HepG2 (cell line): ENCODE measurements around the gene MAJIN. TPM values are rescaled to one million over a fixed set of nuclear protein-coding genes. Genes with fewer than 3 reads are reported as not detected.

Experiments
- BCL6 ChIP-seq: IDR thresholded peaks from 2 replicates; pipeline ENCODE4 v1.6.1; 2016; ENCODE audit warnings: missing genetic modification reagents, missing compliant biosample characterization
- DMAP1 ChIP-seq: IDR thresholded peaks from 2 replicates; pipeline ENCODE4 v1.6.1; 2016
- FOXM1 ChIP-seq: sonication (generic); formaldehyde crosslinking; IDR thresholded peaks from 2 replicates; pipeline ENCODE4 v1.5.0; 2020; ENCODE audit warnings: missing genetic modification reagents
- MED13 ChIP-seq: sonication (generic); formaldehyde crosslinking; IDR thresholded peaks from 2 replicates; pipeline ENCODE4 v1.5.0; 2020; ENCODE audit warnings: missing genetic modification reagents
- MTERF4 ChIP-seq: sonication (generic); formaldehyde crosslinking; IDR thresholded peaks from 2 replicates; pipeline ENCODE4 v1.8.0; 2023; ENCODE audit warnings: mild to moderate bottlenecking, missing genetic modification reagents
- MYNN ChIP-seq: sonication (generic); formaldehyde crosslinking; IDR thresholded peaks from 2 replicates; pipeline ENCODE4 v1.4.0; 2020; ENCODE audit warnings: mild to moderate bottlenecking, low read depth, missing genetic modification reagents
- NFYC ChIP-seq: IDR thresholded peaks from 2 replicates; pipeline ENCODE4 v1.6.1; 2016; ENCODE audit warnings: missing genetic modification reagents, missing compliant biosample characterization
- RBFOX2 ChIP-seq: fragments of 200-400 bp; formaldehyde crosslinking; IDR thresholded peaks from 2 replicates; pipeline ENCODE4 v1.6.1; 2017; ENCODE audit warnings: low read depth, mild to moderate bottlenecking, low read length
- RFX1 ChIP-seq: fragments of 450-650 bp; IDR thresholded peaks from 2 replicates; pipeline ENCODE4 v1.6.1; 2017
- ZBTB20 ChIP-seq: sonication (generic); formaldehyde crosslinking; IDR thresholded peaks from 2 replicates; pipeline ENCODE4 v1.8.1; 2023; ENCODE audit warnings: missing genetic modification reagents, low read depth, mild to moderate bottlenecking, borderline replicate concordance
- ZBTB40 ChIP-seq, 2 experiments: fragments of 450-650 bp in 1 of 2; sonication (generic) in 1 of 2; formaldehyde crosslinking in 1 of 2; IDR thresholded peaks; 2 replicates each; pipeline versions ENCODE4 v1.6.1 to v1.8.0; 2016 to 2022; ENCODE audit warnings: antibody characterized with exemption in 1 of 2, mild to moderate bottlenecking in 1 of 2, missing genetic modification reagents in 1 of 2
- ZFP37 ChIP-seq: sonication (generic); formaldehyde crosslinking; IDR thresholded peaks from 2 replicates; pipeline ENCODE4 v1.4.0; 2020; ENCODE audit warnings: missing genetic modification reagents, borderline replicate concordance
- ZFP41 ChIP-seq: sonication (generic); formaldehyde crosslinking; IDR thresholded peaks from 2 replicates; pipeline ENCODE4 v1.4.0; 2020; ENCODE audit warnings: mild to moderate bottlenecking, missing genetic modification reagents, borderline replicate concordance
- ZNF274 ChIP-seq: sonication (generic); formaldehyde crosslinking; IDR thresholded peaks from 2 replicates; pipeline ENCODE4 v1.5.1; 2020; ENCODE audit warnings: mild to moderate bottlenecking, missing genetic modification reagents
- ZNF552 ChIP-seq: sonication (generic); formaldehyde crosslinking; IDR thresholded peaks from 2 replicates; pipeline ENCODE4 v1.9.0; 2022; ENCODE audit warnings: missing genetic modification reagents, mild to moderate bottlenecking, borderline replicate concordance
- ZNF7 ChIP-seq: IDR thresholded peaks from 2 replicates; pipeline ENCODE4 v1.6.1; 2016; ENCODE audit warnings: missing biosample characterization, missing genetic modification reagents
- ZNF770 ChIP-seq: sonication (generic); formaldehyde crosslinking; IDR thresholded peaks from 2 replicates; pipeline ENCODE4 v1.5.0; 2020; ENCODE audit warnings: mild to moderate bottlenecking, missing genetic modification reagents
- polyA plus RNA-seq, 8 experiments: library from polyadenylated mRNA; depleted of rRNA in 3 of 8; stranded (reverse) in 7 of 8; unstranded in 1 of 8; fragments of >200 nt; fragmentation: Illumina TruSeq in 4 of 8; extraction: Trizol in 4 of 8; gene quantifications; 2 replicates each; pipeline versions ENCODE4 v1.2.1 to v1.2.3, GENCODE V29; 2011 to 2016; ENCODE audit warnings: low read depth in 4 of 8, missing spikeins in 1 of 8, mixed read lengths in 1 of 8; ENCODE audit not compliant: insufficient read depth in 1 of 8
- total RNA-seq, 5 experiments: library from RNA; depleted of rRNA; stranded (reverse); fragments of >200 nt; fragmentation: Illumina TruSeq; extraction: Trizol; gene quantifications; 2 replicates each; pipeline ENCODE4 v1.2.3, GENCODE V29; 2016; ENCODE audit warnings: low read depth in 1 of 5

The MAJIN gene
- total and polyA plus RNA-seq, 2 of the 13 experiments (the other 11 are each of a cell fraction or from before 2014, with no cell fraction given): not detected

- TF ChIP-seq RBFOX2: 0 out of 2 replicates have a peak, but pooled peaks have one; percentile 46
- no peak for TF ChIP-seq ZFP41 (CRISPR knock-in tag)
- peak; percentile 66; the same call in 1 of the 2 replicates for TF ChIP-seq ZBTB20 (CRISPR knock-in tag)
- no peak for TF ChIP-seq FOXM1 (CRISPR knock-in tag)
- no peak for TF ChIP-seq MED13 (CRISPR knock-in tag)
- TF ChIP-seq RFX1: no peak
- TF ChIP-seq ZFP37 (CRISPR knock-in tag): no peak; the same call in 1 of the 2 replicates
- peak; percentile 78; the same call in 1 of the 2 replicates for TF ChIP-seq ZNF552
- no peak for TF ChIP-seq ZNF7 (CRISPR knock-in tag)
- peak; percentile 47 for TF ChIP-seq BCL6 (CRISPR knock-in tag)
- peak; percentile 62; the same call in 1 of the 2 replicates for TF ChIP-seq ZNF770 (CRISPR knock-in tag)
- peak; percentile 42 for TF ChIP-seq NFYC (CRISPR knock-in tag)
- TF ChIP-seq MTERF4 (CRISPR knock-in tag): peak; percentile 80; the same call in 1 of the 2 replicates
- TF ChIP-seq DMAP1 (CRISPR knock-in tag): peak; percentile 8; the same call in 1 of the 2 replicates
- no peak for TF ChIP-seq ZNF274 (CRISPR knock-in tag)
- TF ChIP-seq MYNN (CRISPR knock-in tag): no peak
- TF ChIP-seq ZBTB40 (IDR thresholded peaks at IDR 0.05): no peak
- TF ChIP-seq ZBTB40 (CRISPR knock-in tag; IDR thresholded peaks at IDR 0.05): no peak; the same call in 1 of the 2 replicates
Observed at GRCh38 chr11:64923944-64924909, 47.7 kb downstream of the MAJIN start, which contains the start of gene PPP2R5B (continued).
